CD4-positive, alpha-beta T cell (primary cell): ENCODE results near the gene ETV3L. TPM values are rescaled to one million over a fixed set of nuclear protein-coding genes. Genes with fewer than 3 reads are reported as not detected.

Experiments used
- ATAC-seq: fragments of 200-7000 bp; cut with Tn5 transposase; one replicate; pipeline ENCODE4 v1.10.0; 2022; ENCODE audit warnings: mild to moderate bottlenecking; ENCODE audit not compliant: poor library complexity
- CTCF ChIA-PET: fragments of 350-600 bp; sonication (Branson Sonifier 250); formaldehyde crosslinking; loops from one replicate; lab custom pipeline; 2021; ENCODE audit warnings: antibody characterized with exemption, inconsistent platforms; lab: Charles Lee
- POLR2A ChIA-PET: fragments of 350-600 bp; sonication (Branson Sonifier 250); formaldehyde crosslinking; loops from one replicate; lab custom pipeline; 2021; ENCODE audit warnings: antibody characterized with exemption, inconsistent platforms; lab: Charles Lee
- DNase-seq, 14 experiments: peaks; one replicate each; pipeline ENCODE4 v3.0.0-alpha.2; 2013 to 2020; ENCODE audit warnings: mixed read lengths in 2 of 14
- H3K27ac ChIP-seq, 2 donors: one replicate each; pipeline versions ENCODE4 v1.5.1 to v1.7.0; 2013; ENCODE audit warnings: low read length in 2 of 2, low read depth in 1 of 2, mild to moderate bottlenecking in 1 of 2
- H3K27me3 ChIP-seq, 2 experiments: 1 replicate in 1 of 2; 2 replicates in 1 of 2; pipeline versions ENCODE4 v1.6.1 to v1.7.0; 2013; ENCODE audit warnings: low read length in 2 of 2, control low read depth in 1 of 2, mild to moderate bottlenecking in 1 of 2, moderate library complexity in 1 of 2; ENCODE audit not compliant: insufficient read depth in 2 of 2, control insufficient read depth in 1 of 2
- H3K36me3 ChIP-seq: one replicate; pipeline ENCODE4 v1.6.1; 2013; ENCODE audit warnings: low read length, control low read depth; ENCODE audit not compliant: insufficient read depth
- H3K4me1 ChIP-seq: one replicate; pipeline ENCODE4 v1.6.1; 2013; ENCODE audit warnings: low read length, control low read depth; ENCODE audit not compliant: insufficient read depth
- H3K4me3 ChIP-seq: one replicate; pipeline ENCODE4 v1.5.1; 2013; ENCODE audit warnings: mild to moderate bottlenecking, low read length, moderate library complexity
- H3K9me3 ChIP-seq, 2 experiments: 1 replicate in 1 of 2; 2 replicates in 1 of 2; pipeline versions ENCODE4 v1.6.1 to v1.7.0; 2013; ENCODE audit warnings: low read length in 2 of 2, mild to moderate bottlenecking in 2 of 2, control low read depth in 1 of 2, moderate library complexity in 1 of 2; ENCODE audit not compliant: control insufficient read depth in 1 of 2, insufficient read depth in 1 of 2
- H3K27ac Mint-ChIP-seq: one replicate; pipeline ENCODE4 v1.8.0; 2020; ENCODE audit warnings: mixed read lengths
- H3K27me3 Mint-ChIP-seq: one replicate; pipeline ENCODE4 v1.8.0; 2021; ENCODE audit warnings: mixed read lengths
- H3K36me3 Mint-ChIP-seq: one replicate; pipeline ENCODE4 v1.8.0; 2021; ENCODE audit warnings: low read depth, mixed read lengths
- H3K4me1 Mint-ChIP-seq: one replicate; pipeline ENCODE4 v1.8.0; 2021; ENCODE audit warnings: low read depth, mixed read lengths
- H3K4me3 Mint-ChIP-seq: one replicate; pipeline ENCODE4 v1.8.0; 2020; ENCODE audit warnings: mild to moderate bottlenecking, mixed read lengths
- H3K9me3 Mint-ChIP-seq: one replicate; pipeline ENCODE4 v1.8.0; 2020; ENCODE audit warnings: mixed read lengths
- intact Hi-C, 2 experiments: fragments of 100-400 bp; cut with DNase I in 1 of 2; cut with micrococcal nuclease in 1 of 2; formaldehyde crosslinking; loops; one replicate each; pipeline versions ENCODE4 v1.15.1 to v1.9.0; 2023 to 2025; cut with DNase I, micrococcal nuclease
- total RNA-seq, 174 experiments: library from RNA in 2 of 174; stranded (reverse) in 2 of 174; gene quantifications; one replicate each; pipeline ENCODE4 v1.2.3 and lab custom pipeline; 2021 to 2026
- TF ChIP-seq, protein P1 (sequence below): fragments of 200-600 bp; IDR thresholded peaks from one replicate; pipeline ENCODE4 v1.8.0; 2022; ENCODE audit warnings: antibody characterized with exemption, mild to moderate bottlenecking

ETV3L gene
- total RNA-seq, 2 experiments from 2014 or later, result not detected

DNA sequence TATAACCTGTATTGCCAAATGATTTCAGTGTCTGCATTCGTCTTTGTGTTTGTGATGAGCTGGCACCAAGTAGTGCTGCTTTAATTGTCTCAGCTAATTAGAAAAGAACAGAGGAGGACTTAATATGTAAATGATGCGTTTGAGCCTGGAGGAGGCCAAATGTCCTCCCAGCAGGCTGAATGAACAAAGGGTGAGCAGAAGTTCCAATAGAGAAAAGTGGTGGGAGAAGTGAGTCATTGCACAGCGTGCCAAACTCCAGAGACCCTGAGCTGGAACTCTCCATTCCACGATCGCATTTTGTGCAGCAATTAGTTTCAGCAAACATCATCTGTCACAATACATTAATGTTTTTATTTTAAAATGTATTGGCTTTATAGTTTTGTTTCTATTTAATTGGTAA is 17.9 kb downstream of the ETV3L start:
- ChIA-PET CTCF (interaction anchor here (1.4 kb wide), 1 partner anchor 8 kb away, joined by 8 read pairs; no protein-coding TSS in a partner anchor), POLR2A (no interaction called here)
- Mint-ChIP-seq H3K4me1 (no peaks in the 10 kb centered on the region), H3K36me3 (no peaks in the 10 kb centered on the region), H3K4me3 (no peak overlapping the region), H3K27me3 (peaks cover 29% of the 10 kb centered on the region), H3K9me3 (no peaks in the 10 kb centered on the region), H3K27ac (no peak overlapping the region)
- Histone ChIP-seq H3K27ac (no peak overlapping the region), H3K36me3 (no peaks in the 10 kb centered on the region), H3K4me3 (no peak overlapping the region), H3K9me3 (no peaks in the 10 kb centered on the region), H3K4me1 (no peaks in the 10 kb centered on the region), H3K27me3 (peaks cover 0 to 3% of the 10 kb centered on the region in 2 experiments)
- ATAC-seq (no peak), DNase-seq (no peak)
- TF ChIP-seq, protein P1, sequence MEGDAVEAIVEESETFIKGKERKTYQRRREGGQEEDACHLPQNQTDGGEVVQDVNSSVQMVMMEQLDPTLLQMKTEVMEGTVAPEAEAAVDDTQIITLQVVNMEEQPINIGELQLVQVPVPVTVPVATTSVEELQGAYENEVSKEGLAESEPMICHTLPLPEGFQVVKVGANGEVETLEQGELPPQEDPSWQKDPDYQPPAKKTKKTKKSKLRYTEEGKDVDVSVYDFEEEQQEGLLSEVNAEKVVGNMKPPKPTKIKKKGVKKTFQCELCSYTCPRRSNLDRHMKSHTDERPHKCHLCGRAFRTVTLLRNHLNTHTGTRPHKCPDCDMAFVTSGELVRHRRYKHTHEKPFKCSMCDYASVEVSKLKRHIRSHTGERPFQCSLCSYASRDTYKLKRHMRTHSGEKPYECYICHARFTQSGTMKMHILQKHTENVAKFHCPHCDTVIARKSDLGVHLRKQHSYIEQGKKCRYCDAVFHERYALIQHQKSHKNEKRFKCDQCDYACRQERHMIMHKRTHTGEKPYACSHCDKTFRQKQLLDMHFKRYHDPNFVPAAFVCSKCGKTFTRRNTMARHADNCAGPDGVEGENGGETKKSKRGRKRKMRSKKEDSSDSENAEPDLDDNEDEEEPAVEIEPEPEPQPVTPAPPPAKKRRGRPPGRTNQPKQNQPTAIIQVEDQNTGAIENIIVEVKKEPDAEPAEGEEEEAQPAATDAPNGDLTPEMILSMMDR, result no peak
- intact Hi-C loops, result no loop called here

DNA sequence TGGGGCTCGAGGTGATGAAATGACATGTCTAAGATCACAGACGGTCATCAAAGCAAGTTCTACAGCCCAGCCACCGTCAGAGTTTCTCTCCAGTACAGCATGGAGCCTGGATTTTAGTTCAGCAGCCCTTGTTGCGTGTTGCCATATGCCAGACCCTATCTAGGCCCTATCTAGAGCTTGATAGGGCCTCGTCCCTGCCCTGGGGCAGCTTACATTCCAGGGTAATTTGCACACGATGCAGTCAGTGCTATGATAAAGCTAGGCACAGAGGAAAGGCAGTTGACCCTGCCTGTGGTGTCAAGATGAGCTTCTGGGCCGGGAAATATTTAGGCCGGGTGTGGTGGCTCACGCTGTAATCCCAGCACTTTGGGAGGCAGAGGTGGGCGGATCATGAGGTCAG is 18.9 kb downstream of the ETV3L start:
- no peak overlapping the region for H3K4me3 ChIP-seq
- no peak overlapping the region for H3K4me3 Mint-ChIP-seq
- no peaks in the 10 kb centered on the region for H3K9me3 Mint-ChIP-seq
- DNase-seq, result no peak
- intact Hi-C loops, result no loop called here
- no peak for ATAC-seq
- no peaks in the 10 kb centered on the region for H3K9me3 ChIP-seq
- ChIA-PET POLR2A (no interaction called here), CTCF (interaction anchor here (1.4 kb wide), 1 partner anchor 9 kb away, joined by 8 read pairs; no protein-coding TSS in a partner anchor)
- no peak overlapping the region for H3K27ac ChIP-seq
- H3K27me3 ChIP-seq, result peaks cover 0 to 9% of the 10 kb centered on the region in 2 experiments
- H3K36me3 Mint-ChIP-seq, result no peaks in the 10 kb centered on the region
- peaks cover 33% of the 10 kb centered on the region for H3K27me3 Mint-ChIP-seq
- no peak overlapping the region for H3K27ac Mint-ChIP-seq
- no peaks in the 10 kb centered on the region for H3K36me3 ChIP-seq
- no peaks in the 10 kb centered on the region for H3K4me1 ChIP-seq
- H3K4me1 Mint-ChIP-seq, result no peaks in the 10 kb centered on the region
- TF ChIP-seq, protein P1, result no peak

DNA sequence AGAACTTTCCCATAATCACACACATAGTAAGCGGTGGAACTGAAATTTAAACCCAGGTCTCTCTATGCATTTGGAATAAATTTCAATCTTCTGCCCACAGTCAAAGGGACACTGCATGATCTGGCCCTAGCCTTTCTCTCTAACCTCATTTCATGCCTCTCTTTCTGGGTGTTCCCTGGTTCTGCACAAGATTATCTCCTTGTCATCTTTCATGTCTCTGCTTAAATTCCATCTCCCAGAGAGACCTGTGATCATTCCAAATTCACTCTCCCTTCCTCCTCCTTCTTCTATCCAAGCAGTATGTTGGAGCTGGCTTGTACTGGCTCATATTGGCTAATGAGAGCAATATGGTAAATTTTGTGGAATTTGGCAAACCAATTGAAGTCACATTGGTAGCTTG is 22.2 kb downstream of the ETV3L start:
- Mint-ChIP-seq H3K36me3 (no peaks in the 10 kb centered on the region), H3K9me3 (no peaks in the 10 kb centered on the region), H3K4me3 (no peak overlapping the region), H3K27ac (no peak overlapping the region), H3K27me3 (peaks cover 33% of the 10 kb centered on the region), H3K4me1 (no peaks in the 10 kb centered on the region)
- Histone ChIP-seq H3K27ac (no peak overlapping the region), H3K4me3 (no peak overlapping the region), H3K27me3 (peaks cover 6 to 16% of the 10 kb centered on the region in 2 experiments), H3K9me3 (no peaks in the 10 kb centered on the region), H3K36me3 (no peaks in the 10 kb centered on the region), H3K4me1 (peaks cover 6% of the 10 kb centered on the region)
- intact Hi-C loops, result loop anchor here in 1 of 2 experiments (5.0 kb wide), 1 partner anchor 165 kb away; no protein-coding TSS in a partner anchor
- POLR2A ChIA-PET, result no interaction called here
- ATAC-seq (no peak), DNase-seq (no peak)
- CTCF ChIA-PET, result interaction anchor here (1.8 kb wide), 1 partner anchor 12 kb away, joined by 3 read pairs; no protein-coding TSS in a partner anchor
- TF ChIP-seq, protein P1, result no peak
